Measurements from ENCODE around the gene TEDC2.
"Not testable (repeated sequence)": the region's sequence is repeated elsewhere in the genome, so short reads cannot be mapped to it uniquely, and the experiment has no call there.

Gene TEDC2

GRCh38 chr16:2459647-2460390 lies at the start of gene TEDC2:
Gene TEDC2 (plus strand): TSS chr16:2460109. CDS start chr16:2460145, 36 bp downstream.
- peak; percentile 99 for DNase-seq (ENCODE audit: low read depth, low spot score)

GRCh38 chr16:2415085-2415484 lies 44.8 kb upstream of the TEDC2 start:
- DNase-seq (ENCODE audit: low read depth, low spot score), result no peak

- no peak for DNase-seq (ENCODE audit: low read depth, low spot score)
Measured at GRCh38 chr16:2420035-2420434, 39.9 kb upstream of the TEDC2 start.

- DNase-seq (ENCODE audit: low read depth, low spot score), result peak; percentile 19
Measured at GRCh38 chr16:2422123-2422867, 37.6 kb upstream of the TEDC2 start.

- no peak for DNase-seq (ENCODE audit: low read depth, low spot score)
Measured at GRCh38 chr16:2424061-2425007, 35.6 kb upstream of the TEDC2 start.

- DNase-seq (ENCODE audit: low read depth, low spot score), result no peak
Measured at GRCh38 chr16:2425008-2425518, 34.8 kb upstream of the TEDC2 start.

- DNase-seq (ENCODE audit: low read depth, low spot score), result no peak
Measured at GRCh38 chr16:2425825-2426430, 34.0 kb upstream of the TEDC2 start.

- no peak for DNase-seq (ENCODE audit: low read depth, low spot score)
Measured at GRCh38 chr16:2426941-2427361, 33.0 kb upstream of the TEDC2 start.

- no peak for DNase-seq (ENCODE audit: low read depth, low spot score)
Measured at GRCh38 chr16:2427526-2427925, 32.4 kb upstream of the TEDC2 start.

- peak; percentile 74 for DNase-seq (ENCODE audit: low read depth, low spot score)
Measured at GRCh38 chr16:2428051-2428783, 31.7 kb upstream of the TEDC2 start.

GRCh38 chr16:2428784-2429033 lies 31.2 kb upstream of the TEDC2 start:
- DNase-seq (ENCODE audit: low read depth, low spot score), result no peak

GRCh38 chr16:2429034-2429770 lies 30.7 kb upstream of the TEDC2 start, which contains the start of gene CCNF:
Gene CCNF (plus strand): TSS chr16:2429447. CDS start chr16:2429482, 35 bp downstream.
- DNase-seq (ENCODE audit: low read depth, low spot score), result peak; percentile 98

GRCh38 chr16:2429771-2430663 lies 29.9 kb upstream of the TEDC2 start:
- peak; percentile 40 for DNase-seq (ENCODE audit: low read depth, low spot score)

- no peak for DNase-seq (ENCODE audit: low read depth, low spot score)
Measured at GRCh38 chr16:2432286-2432685, 27.6 kb upstream of the TEDC2 start.

GRCh38 chr16:2432801-2433505 lies 27.0 kb upstream of the TEDC2 start:
- no peak for DNase-seq (ENCODE audit: low read depth, low spot score)

- not testable (repeated sequence) for DNase-seq (ENCODE audit: low read depth, low spot score)
Measured at GRCh38 chr16:2435236-2435635, 24.7 kb upstream of the TEDC2 start.

GRCh38 chr16:2436110-2436509 lies 23.8 kb upstream of the TEDC2 start:
- no peak for DNase-seq (ENCODE audit: low read depth, low spot score)

GRCh38 chr16:2437032-2437790 lies 22.7 kb upstream of the TEDC2 start:
- no peak for DNase-seq (ENCODE audit: low read depth, low spot score)
